Type B pancreatic cell (in vitro differentiated cells): ENCODE results near the gene SWSAP1. TPM values are rescaled to one million over a fixed set of nuclear protein-coding genes. Genes with fewer than 3 reads are reported as not detected.

Experiments
- DNase-seq: peaks from one replicate; pipeline ENCODE4 v3.0.0; 2021; ENCODE audit warnings: mixed read lengths; ENCODE audit not compliant: unreplicated experiment; ENCODE audit errors: extremely low spot score
- H3K27ac Mint-ChIP-seq: 2 replicates; pipeline ENCODE4 v1.8.0; 2021; ENCODE audit warnings: mild to moderate bottlenecking, mixed read lengths
- H3K27me3 Mint-ChIP-seq: 2 replicates; pipeline ENCODE4 v1.8.0; 2021; ENCODE audit warnings: mixed read lengths
- H3K36me3 Mint-ChIP-seq: 2 replicates; pipeline ENCODE4 v1.8.0; 2021; ENCODE audit warnings: mixed read lengths
- H3K4me1 Mint-ChIP-seq: one replicate; pipeline ENCODE4 v1.8.0; 2021; ENCODE audit warnings: mixed read lengths; ENCODE audit not compliant: unreplicated experiment
- H3K4me3 Mint-ChIP-seq: 2 replicates; pipeline ENCODE4 v1.8.0; 2021; ENCODE audit warnings: mild to moderate bottlenecking, mixed read lengths
- H3K9me3 Mint-ChIP-seq: 2 replicates; pipeline ENCODE4 v1.8.0; 2021; ENCODE audit warnings: mixed read lengths
- CTCF ChIP-seq: fragments of 200-600 bp; sonication (generic); conservative IDR thresholded peaks from 2 replicates; pipeline ENCODE4 v1.5.0; 2021; ENCODE audit warnings: antibody characterized with exemption, mild to moderate bottlenecking
- total RNA-seq: library from RNA; stranded (reverse); gene quantifications from 2 replicates; pipeline ENCODE4 v1.2.1, GENCODE V29; 2021; ENCODE audit warnings: low replicate concordance

The SWSAP1 gene
- total RNA-seq, 1 donor from 2014 or later, result 2.7 TPM

GRCh38 chr19:11363881-11364280 is 10.6 kb upstream of the SWSAP1 start:
- Mint-ChIP-seq H3K36me3 (no peaks in the 10 kb centered on the region), H3K9me3 (no peaks in the 10 kb centered on the region), H3K27me3 (peaks cover 21% of the 10 kb centered on the region), H3K4me1 (peaks cover 4% of the 10 kb centered on the region), H3K27ac (no peak overlapping the region), H3K4me3 (no peak overlapping the region)
- no peak for DNase-seq
- TF ChIP-seq CTCF, result no peak

- H3K9me3 Mint-ChIP-seq, result no peaks in the 10 kb centered on the region
- H3K4me3 Mint-ChIP-seq, result no peak overlapping the region
- H3K36me3 Mint-ChIP-seq, result no peaks in the 10 kb centered on the region
- no peak for DNase-seq
- H3K27ac Mint-ChIP-seq, result no peak overlapping the region
- no peak for TF ChIP-seq CTCF
- peaks cover 4% of the 10 kb centered on the region for H3K4me1 Mint-ChIP-seq
- peaks cover 16% of the 10 kb centered on the region for H3K27me3 Mint-ChIP-seq
These were observed 10.1 kb upstream of the SWSAP1 start for GRCh38 chr19:11364296-11364904.

- peaks cover 4% of the 10 kb centered on the region for H3K4me1 Mint-ChIP-seq
- H3K9me3 Mint-ChIP-seq, result no peaks in the 10 kb centered on the region
These were observed 9.5 kb upstream of the SWSAP1 start for GRCh38 chr19:11364935-11365334.

GRCh38 chr19:11365557-11366117 is 8.8 kb upstream of the SWSAP1 start:
- Mint-ChIP-seq H3K27me3 (peaks cover 7% of the 10 kb centered on the region), H3K36me3 (no peaks in the 10 kb centered on the region), H3K27ac (no peak overlapping the region), H3K9me3 (no peaks in the 10 kb centered on the region), H3K4me1 (peaks cover 4% of the 10 kb centered on the region), H3K4me3 (no peak overlapping the region)
- no peak for DNase-seq
- TF ChIP-seq CTCF, result no peak

More at GRCh38 chr19:11364935-11365334, 9.5 kb upstream of the SWSAP1 start:
- Mint-ChIP-seq H3K4me3 (no peak overlapping the region), H3K27me3 (peaks cover 12% of the 10 kb centered on the region), H3K36me3 (no peaks in the 10 kb centered on the region), H3K27ac (no peak overlapping the region)
- TF ChIP-seq CTCF, result no peak
- no peak for DNase-seq

GRCh38 chr19:11367528-11367927 is 6.9 kb upstream of the SWSAP1 start:
- H3K27me3 Mint-ChIP-seq, result no peaks in the 10 kb centered on the region
- peaks cover 3% of the 10 kb centered on the region for H3K4me1 Mint-ChIP-seq
- DNase-seq, result no peak
- no peak overlapping the region for H3K27ac Mint-ChIP-seq
- H3K9me3 Mint-ChIP-seq, result no peaks in the 10 kb centered on the region
- H3K36me3 Mint-ChIP-seq, result no peaks in the 10 kb centered on the region
- no peak for TF ChIP-seq CTCF
- H3K4me3 Mint-ChIP-seq, result no peak overlapping the region
